Measurements from ENCODE around the gene EIF2B1.
"Not testable (repeated sequence)": the region's sequence is repeated elsewhere in the genome, so short reads cannot be mapped to it uniquely, and the experiment has no call there.

Gene EIF2B1

DNA sequence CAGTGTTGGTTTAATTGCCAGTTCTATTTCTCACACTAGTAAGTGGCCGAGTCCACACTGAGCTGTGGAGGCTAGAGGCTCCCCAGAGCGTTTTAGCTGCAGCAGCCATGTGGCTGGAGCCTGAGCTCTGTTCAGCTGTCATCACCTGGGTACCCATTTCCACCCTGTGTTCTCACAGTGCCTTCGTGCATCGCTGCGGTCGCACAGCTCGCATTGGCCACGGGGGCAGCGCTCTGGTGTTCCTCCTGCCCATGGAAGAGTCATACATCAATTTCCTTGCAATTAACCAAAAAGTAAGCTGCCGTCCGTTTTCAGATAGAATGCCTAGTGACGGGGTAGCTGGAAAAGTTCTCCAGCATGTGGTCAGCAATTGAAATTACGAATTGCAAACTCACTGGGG is 15.9 kb downstream of the EIF2B1 start:
- DNase-seq (ENCODE audit: low read depth), result no peak

DNA sequence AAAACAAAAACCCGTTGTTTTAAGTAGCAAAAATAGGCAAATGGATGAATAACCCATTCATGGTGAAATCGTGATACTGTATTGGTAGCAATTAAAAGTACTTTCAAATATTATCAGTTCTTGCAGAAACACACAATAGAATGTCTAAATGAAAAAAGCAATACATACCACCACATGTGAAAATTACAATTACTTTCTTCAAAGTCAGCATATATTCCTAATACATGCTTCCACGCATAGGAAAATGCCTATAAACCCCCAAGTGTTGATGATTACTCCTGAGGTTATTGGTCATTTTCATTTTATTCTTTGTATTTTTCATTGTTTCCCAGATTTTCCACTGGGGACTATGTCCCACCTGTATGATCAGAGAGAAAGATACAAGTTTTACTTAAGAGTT is 16.3 kb downstream of the EIF2B1 start:
- DNase-seq (ENCODE audit: low read depth), result no peak

DNA sequence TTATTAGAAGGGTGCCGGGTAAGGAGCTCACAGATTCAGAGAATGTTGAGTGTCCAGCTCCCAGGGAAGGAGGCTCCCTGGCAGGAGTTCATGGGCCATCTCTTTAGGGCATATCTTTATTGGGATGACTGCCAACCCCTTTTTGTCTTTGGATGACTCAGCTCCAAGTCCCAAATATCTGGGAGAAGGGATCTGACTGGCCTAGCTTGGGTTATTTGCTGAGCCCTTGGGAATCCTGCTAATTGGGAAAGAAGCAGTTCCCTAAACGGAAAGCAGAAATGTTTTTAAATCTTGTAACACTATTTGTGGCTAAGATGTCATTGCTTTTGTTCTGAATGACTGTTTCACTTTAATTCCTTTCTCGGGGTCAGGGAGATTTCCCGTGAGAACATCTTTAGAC is 19.0 kb downstream of the EIF2B1 start:
- DNase-seq (ENCODE audit: low read depth), result no peak

DNA sequence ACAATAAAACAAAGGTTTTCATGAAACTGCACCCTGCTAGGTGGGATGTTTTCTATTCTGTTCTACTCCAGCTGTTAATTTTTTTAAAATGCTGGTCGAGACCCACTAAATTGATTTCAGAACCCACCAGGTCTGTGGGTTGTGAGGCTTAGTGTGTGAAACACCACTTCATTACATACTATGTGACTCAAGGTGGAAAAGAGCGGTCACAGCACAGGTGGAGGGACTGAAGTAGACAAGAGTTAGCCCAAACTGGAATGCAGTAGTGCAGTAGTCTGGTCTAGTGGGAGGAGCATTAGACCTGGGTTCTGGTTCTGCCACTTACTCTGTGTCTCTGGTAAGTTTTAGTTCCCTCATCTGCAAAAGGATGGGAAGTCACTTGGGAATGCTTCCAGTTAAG is 19.4 kb downstream of the EIF2B1 start:
- no peak for DNase-seq (ENCODE audit: low read depth)

DNA sequence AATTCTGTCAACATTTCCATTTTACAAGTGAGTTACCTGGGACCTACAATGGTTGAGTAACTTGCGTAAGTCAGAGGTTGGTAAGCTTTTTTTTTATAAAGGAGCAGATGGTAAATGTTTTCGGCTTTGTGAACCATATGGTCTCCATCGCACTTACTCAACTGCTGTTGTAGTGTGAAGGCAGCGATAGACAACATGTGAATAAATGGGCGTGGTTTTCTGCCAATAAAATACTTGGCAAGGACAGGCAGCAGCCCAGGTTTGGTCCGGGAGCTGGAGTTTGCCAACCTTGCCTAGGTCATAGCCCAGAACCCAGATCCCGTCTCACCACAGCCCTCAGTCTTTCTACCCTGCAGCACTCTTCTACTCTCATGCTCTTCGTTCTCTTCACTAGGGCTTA is 25.3 kb downstream of the EIF2B1 start:
- no peak for DNase-seq (ENCODE audit: low read depth)

DNA sequence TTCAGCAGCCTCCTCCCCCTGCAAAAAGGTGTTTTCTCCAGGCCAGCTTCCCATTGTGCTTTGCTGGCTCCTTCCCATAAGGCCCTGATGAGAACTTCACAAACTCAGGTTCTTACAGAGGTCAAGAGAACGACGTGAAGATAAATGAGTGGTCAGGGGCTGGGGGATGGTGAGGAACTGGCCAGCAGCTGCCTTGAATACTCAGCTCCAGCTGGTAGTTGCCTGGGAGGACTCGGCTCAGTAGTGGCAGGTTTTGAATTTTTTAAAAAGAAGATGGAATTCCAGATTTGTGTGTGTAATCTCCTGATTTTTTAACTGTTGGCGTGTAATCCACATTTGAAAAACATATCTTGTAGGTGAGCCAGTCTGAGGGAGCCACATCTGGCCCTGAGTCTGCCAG is 25.7 kb downstream of the EIF2B1 start:
- no peak for DNase-seq (ENCODE audit: low read depth)

DNA sequence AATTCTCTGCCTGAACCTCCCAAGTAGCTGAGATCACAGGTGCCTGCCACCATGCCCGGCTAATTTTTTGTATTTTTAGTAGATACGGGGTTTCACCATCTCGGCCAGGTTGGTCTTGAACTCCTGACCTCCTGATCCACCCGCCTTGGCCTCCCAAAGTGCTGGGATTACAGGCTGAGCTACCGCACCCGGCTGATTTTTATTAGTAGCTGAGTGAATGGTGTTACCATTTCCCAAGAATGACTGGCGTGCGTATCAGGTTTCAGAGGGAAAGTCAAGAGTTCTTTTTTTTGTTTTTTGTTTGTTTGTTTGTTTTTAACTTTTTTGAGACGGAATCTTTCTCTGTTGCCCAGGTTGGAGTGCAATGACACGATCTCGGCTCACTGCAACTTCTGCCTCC is 30.0 kb downstream of the EIF2B1 start:
- not testable (repeated sequence) for DNase-seq (ENCODE audit: low read depth)

DNA sequence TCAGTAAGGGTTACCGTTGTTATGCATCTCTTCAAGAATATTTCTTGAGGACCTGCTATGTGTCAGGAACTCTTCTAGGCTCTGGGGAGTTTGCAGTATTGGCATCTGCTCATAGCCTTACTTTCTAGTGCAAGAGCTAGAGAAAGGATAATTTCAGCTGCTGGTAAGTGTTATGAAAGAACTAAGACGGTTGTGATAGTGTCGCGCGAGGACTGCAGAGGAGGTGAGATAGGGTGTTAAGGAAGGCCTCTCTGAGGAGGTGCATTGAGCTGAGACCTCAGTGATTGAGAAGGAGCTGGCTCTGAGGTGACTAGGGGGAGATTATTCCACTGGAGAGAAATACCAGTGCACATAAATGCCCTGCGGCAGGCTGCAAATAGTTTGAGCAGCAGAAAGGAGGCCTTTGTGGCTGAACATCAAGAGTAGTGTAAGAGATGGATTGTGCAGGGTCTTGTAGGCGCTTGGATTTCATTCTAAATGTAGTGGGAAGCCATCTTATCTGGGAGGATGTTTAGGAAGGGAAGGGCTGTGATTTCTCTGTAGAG is 30.8 kb downstream of the EIF2B1 start:
- no peak for DNase-seq (ENCODE audit: low read depth)

DNA sequence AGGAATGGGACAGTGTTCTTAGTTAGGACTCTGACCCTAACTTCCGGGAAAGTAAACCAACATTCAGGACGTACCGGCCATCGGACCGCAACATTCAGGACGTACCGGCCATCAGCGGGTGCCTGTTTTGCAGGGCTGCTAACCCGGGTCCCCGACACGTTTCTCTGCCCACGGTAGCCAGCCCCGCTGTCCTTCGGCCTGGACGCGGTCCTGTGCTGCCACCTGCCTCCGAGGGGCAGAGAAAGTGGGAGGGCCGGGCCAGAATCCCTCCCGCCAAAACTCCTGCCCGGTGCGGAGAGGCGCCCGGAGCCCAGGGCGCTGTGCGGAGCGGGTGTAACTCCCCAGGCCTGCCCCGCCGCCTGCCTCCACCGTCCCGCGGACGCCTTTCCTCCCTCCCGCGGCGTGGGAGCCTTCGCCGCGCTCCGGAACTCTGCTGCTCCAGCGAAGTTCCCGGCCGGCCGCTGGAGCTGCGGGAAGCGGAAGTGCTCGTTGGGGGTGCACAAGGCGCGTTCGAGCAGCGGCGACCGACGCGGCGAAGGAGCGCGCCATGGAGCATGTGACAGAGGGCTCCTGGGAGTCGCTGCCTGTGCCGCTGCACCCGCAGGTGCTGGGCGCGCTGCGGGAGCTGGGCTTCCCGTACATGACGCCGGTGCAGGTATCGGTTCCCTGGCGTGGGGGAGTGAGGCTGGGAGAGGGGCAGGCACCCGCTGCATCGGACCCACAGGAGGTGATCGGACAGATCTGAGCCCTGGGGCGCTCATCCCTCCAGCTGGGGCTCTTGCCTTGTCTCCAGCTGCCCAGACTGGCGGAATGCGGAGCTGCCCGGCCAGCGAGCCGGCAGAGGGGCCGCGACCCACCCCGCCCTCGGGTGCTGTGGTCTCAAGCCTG is 31.6 kb downstream of the EIF2B1 start, which contains the start of gene DDX55:
Gene DDX55 (plus strand): TSS at position 498 of the 888 bp plus-strand sequence. CDS start 50 bp downstream, at position 548.
- peak; percentile 82 for DNase-seq (ENCODE audit: low read depth)

DNA sequence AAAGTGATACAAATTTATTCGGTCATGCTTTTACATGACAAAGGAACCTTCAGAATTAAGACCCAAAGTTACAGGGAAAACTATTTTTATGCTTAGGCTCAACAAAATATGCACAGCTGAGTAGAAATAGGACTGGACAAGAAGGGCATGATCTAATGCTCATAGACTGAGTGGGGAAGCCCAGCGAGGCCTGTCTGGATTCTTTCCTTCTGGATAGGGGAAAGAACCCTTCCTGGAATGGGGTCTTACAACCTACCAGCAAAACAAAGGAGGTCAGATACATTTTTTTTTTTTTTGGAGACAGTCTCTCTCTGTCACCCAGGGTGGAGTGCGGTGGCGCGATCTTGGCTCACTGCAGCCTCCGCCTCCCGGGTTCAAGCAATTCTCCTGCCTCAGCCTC is 33.8 kb downstream of the EIF2B1 start:
- DNase-seq (ENCODE audit: low read depth), result no peak

DNA sequence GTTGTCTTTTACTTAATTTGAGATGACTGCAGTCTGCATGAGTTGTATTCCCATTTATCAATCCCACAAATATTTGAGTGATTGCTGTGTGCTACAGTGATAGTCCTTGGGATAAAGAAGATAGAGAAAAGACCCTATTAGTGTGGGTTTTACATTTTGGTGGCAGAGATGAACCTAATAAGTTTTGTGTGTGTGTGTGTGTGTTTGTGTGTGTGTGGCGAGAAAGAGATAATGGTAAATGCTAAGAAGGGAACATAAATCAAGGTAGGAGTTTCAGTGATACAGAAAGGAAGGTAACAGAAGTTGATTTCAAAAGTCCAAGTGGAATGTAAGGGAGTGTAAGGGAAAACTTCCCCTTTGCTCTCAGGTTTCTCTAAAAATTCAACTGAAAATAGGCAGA is 34.2 kb downstream of the EIF2B1 start:
- DNase-seq (ENCODE audit: low read depth), result no peak

DNA sequence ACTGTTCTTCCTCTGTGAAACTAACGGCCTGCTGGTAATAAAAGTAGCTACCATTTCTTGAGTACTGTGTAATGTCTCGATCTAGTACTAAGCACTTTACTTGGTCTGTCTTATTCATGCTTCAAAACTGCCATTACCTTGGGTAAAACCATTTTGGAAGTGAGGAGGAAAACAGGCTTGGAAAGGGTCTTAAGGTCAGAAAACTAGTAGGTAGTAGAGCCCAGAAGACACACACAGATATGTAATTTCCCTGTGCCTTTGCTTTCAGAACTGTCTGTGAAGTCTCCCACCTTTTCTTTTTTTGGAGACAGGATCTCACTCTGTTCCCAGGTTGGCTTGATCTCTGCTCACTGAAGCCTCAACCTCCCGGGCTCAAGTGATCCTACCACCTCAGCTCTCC is 35.0 kb downstream of the EIF2B1 start:
- DNase-seq (ENCODE audit: low read depth), result no peak

DNA sequence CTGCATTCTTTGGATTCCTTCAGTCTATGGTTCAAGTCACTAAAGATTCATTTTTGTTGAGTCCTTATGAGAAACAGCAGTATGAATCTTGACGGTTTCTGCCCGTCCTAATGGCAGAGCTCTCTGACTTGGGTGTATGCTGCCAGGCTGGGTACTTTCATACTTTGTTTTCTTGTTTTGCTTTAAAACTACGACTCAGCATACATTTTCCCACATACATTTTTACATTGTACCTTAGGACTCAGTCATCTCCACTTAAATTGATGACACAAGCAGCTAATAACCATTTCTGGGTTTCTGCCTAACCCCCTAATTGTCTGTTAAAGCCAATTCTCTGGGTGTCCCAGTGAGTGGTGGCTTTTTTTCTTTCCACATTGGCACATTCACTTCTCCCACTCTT is 36.4 kb downstream of the EIF2B1 start:
- DNase-seq (ENCODE audit: low read depth), result no peak

DNA sequence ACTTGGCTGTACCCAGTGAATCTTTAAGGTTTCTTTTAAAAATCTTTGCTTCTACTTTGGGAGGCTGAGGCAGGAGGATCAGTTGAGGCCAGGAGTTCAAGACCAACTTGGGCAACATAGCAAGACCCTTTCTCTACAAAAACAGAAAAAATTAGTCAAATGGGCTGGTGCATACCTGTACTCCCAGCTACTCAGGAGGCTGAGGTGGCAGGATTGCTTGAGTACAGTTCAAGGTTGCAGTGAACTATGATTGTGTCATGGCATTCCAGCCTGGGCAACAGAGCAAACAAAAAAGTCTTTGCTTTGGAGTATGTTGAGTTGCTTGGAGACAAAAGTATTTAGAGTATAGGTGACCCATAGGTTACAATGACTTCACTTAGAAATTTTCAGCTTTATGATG is 37.8 kb downstream of the EIF2B1 start:
- no peak for DNase-seq (ENCODE audit: low read depth)

DNA sequence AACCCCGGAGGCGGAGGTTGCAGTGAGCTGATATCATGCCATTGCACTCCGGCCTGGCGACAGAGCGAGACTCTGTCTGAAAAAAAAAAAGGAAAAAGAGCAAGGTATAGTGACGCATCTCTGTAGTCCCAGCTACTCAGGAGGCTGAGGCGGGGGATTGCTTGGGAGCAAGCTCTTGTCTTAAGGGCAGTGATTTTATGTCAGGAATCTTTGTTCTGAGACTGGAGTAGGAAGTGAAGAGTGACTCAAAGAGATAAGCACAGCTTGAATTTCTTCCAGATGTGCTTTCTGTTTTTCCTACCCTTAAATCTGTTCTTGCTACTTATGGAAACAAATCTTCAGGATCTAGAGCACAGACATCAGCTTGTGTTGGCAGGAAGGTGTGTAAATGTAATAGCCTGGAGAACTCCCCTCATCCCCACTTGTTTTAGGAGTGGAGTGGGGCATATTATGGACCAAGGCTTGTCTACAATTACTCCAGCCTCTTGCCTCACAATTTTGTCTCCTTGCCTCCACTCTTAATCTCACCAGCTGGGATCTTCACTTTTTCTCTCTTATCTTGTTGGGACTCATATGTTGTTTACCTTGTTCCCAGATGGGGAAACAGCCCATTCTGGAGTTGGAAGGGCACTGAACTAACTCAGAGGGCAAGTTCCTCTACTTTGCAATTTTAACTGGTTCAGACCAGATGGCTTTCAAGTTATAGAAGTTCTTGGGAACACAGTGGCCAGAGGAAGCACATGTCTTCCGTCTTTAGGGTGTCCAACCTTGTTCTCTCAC is 41.6 kb downstream of the EIF2B1 start:
- DNase-seq (ENCODE audit: low read depth), result no peak

DNA sequence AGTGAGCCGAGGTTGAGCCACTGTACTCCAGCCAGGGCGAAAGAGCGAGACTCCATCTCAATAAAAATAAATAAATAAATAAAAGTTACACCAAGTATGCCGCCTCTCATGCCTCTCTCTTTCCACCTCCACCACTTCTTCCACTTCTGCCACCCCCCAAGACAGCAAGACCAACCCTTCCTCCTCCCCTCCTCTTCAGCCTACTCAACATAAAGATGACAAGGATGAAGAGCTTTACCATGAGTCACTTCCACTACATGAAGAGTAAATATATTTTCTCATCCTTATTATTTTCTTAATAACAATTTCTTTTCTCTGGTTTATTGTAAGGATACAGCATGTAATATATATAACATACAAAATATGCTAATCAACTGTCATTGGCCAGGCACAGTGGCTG is 52.7 kb downstream of the EIF2B1 start:
- DNase-seq (ENCODE audit: low read depth), result no peak

DNA sequence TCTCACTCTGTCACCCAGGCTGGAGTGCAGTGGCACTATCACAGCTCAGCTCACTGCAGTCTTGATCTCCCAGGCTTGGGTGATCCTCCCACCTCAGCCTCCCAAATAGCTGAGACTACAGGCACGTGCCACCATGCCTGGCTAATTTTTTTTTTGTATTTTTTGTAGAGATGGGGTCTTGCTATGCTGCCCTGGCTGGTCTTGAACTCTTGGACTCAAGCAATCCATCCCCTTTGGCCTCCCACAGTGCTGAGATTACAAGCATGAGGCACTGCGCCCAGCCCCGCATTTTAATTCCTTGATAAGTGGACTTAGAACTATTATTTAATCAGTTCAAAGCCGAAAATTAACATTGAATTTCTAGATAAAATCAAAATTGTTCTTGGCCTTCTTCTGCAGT is 54.7 kb downstream of the EIF2B1 start:
- not testable (repeated sequence) for DNase-seq (ENCODE audit: low read depth)

DNA sequence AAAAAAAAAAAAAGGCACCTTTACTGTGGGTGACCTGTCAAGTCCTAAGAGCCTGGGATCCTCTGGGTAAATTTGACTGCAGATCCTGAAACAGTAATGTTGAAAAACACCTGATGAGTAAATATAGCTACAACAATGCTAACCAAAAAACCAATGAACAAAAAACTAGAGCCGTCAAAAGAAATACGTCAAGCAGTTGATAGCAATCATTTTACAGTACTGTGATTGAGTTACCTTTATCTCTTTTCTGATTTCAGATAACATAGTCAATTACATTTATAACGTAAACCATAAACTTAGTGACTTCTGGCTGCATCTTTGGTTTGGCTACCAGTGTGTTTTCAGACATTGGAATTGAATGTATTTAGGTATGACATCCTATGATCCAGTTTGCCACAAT is 55.2 kb downstream of the EIF2B1 start:
- no peak for DNase-seq (ENCODE audit: low read depth)

DNA sequence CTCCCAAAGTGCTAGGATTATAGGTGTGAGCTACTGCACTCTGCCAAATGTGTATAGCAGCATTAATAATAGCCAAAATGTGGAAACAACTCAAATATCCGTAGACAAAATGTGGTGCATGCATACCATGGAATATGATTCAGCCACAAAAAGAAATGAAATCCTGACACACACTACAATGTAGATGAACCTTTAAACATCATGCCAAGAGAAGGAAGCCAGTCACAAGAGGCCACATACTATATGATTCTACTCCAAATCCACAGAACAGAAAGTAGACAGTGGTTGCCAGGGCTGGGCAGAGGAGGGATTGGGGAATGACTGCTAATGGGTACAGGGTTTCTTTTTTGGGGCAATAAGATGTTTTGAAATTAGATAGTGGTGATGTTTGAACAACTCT is 56.9 kb downstream of the EIF2B1 start:
- no peak for DNase-seq (ENCODE audit: low read depth)

DNA sequence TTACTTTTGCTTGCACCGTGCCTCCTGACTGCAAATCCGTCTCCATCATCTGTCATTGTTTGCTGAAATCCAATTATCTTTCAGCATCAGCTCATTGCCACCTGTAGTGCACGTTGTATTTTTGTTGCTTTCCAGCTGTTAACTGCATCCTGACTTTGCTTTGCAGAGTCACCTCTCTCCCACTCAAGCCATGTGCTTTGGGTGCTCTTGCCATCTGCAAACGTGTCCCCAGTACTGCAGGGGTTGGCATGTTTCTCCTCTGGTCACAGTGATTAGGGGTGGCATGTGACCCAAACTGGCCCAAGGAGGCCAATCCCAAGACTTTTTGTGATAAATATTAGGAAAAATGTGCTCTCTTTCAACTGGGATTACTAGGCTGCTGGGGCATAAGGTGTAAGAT is 59.6 kb downstream of the EIF2B1 start:
- DNase-seq (ENCODE audit: low read depth), result no peak

DNA sequence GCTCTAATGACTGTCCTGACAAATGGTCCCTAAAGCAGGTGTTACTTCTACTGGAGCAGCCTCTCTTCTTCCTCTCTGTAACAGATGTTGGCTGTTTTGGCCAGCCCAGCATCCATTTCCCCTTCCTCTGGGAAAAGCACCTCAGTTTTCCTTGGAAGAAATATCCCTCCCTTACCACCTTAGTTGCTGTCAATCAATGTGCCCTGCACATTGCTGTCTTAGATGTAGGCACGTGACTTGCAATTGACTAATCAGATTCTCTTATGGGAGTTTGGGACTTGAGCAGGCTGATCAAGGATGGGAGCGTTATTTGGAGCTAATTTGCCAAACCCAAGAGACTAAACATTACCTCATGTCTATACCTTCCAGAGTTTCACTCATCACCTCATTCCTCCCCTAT is 61.1 kb downstream of the EIF2B1 start:
- DNase-seq (ENCODE audit: low read depth), result no peak

DNA sequence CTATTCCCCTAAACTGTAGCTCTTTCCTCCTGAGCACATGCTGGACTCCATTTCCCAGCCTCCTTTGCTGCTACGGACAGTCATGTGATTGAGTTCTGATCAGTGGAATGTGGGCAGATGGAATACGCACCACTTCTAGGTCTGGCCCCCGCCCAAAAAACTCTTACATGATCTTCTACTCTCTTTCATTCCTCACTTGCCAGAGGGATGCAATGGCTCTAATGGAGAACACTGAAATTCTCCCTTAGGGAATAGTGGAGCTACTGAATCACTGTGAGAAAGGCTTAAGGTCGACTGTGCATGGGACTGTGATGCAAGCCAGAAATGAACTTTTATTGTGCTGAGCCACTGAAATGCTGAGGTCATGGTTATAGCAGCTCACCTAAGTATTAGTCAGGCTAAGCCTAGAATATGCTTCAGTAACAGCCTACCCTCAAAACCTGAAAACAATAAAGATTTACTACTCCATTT is 62.1 kb downstream of the EIF2B1 start:
- no peak for DNase-seq (ENCODE audit: low read depth)
